ENCODE data around the gene RACGAP1.

Gene RACGAP1

DNA sequence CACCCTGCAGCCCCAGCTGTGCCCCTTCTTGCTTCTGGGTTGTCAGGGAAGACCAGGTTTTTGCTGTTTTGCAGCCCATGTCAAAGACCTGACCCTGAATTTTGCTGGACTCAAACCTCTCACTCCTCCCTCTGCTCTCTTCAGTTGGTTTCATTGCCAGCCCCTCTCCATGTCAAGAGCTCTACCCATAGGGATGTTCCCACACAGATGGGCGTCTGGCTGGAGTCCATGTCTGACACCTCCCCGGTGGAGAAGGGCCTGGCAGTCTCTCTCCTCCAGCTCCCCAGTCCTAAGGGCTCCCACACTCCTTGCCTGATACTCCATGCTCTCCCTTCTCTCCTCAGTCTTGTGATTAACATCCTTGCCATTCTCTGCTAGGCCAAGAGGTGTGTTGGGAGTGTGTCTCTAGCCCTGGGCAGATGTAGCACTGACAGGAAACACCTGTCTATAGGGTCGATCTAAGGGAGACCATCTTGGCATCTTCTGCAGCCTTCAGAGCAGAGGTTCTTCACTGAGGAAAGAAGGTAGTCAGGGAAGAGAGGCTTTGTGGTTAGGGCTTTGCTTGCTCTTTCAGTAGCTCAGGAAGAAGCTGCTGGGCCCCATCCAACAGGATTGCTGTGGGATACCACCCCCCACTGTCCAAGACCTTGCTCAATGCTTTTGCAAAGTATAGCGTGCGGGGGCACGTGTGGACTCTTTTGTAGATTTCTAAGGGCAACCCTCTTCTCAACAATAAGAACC, 36.8 kb upstream of the RACGAP1 start:
- TF ChIP-seq ELF4 (IDR thresholded peaks at IDR 0.05) (no peak), SUZ12 (IDR thresholded peaks at IDR 0.05) (no peak), CTBP1 (IDR thresholded peaks at IDR 0.05; ENCODE audit: borderline replicate concordance) (no peak), ARNT (IDR thresholded peaks at IDR 0.05) (no peak), BHLHE40 (IDR thresholded peaks at IDR 0.05; ENCODE audit: borderline replicate concordance) (no peak)
- DNase-seq (ENCODE audit: extremely low spot score) = no peak
- CTCF ChIA-PET = interaction anchor here (0.6 kb wide), 2 partner anchors 8 to 94 kb away, joined by 4 to 6 read pairs; no protein-coding TSS in a partner anchor
- POLR2A ChIA-PET = no interaction called here

DNA sequence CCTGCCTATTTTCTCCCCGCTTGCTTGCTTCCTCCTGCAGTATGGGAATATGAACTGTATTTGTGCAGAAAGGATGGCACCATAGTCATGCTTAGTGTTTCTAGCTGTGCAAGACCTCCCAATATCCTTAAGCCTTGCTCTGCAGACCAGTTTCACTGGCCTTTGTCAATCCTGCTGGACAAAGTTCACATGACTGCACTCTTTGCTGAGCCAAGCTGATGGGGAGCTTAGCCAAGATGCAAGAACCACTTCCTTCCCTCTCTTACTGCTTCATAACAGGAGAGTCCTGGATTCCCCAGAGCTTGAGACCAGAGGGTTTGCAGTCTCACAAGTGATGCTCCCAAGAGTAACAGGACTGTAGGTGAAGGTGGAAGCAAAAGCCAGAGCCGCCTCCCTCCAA, 35.9 kb upstream of the RACGAP1 start:
- TF ChIP-seq LEF1 (IDR thresholded peaks at IDR 0.05; ENCODE audit: borderline replicate concordance) (no peak), NFRKB (IDR thresholded peaks at IDR 0.05) (no peak), CTBP1 (IDR thresholded peaks at IDR 0.05; ENCODE audit: borderline replicate concordance) (no peak), FOXM1 (IDR thresholded peaks at IDR 0.05; ENCODE audit: borderline replicate concordance) (no peak), L3MBTL2 (conservative IDR thresholded peaks at IDR 0.05) (no peak), SP1 (IDR thresholded peaks at IDR 0.05) (no peak), BHLHE40 (IDR thresholded peaks at IDR 0.05; ENCODE audit: borderline replicate concordance) (no peak), FOXA1 (IDR thresholded peaks at IDR 0.05) (no peak), TARDBP (IDR thresholded peaks at IDR 0.05) (no peak), HDGF (IDR thresholded peaks at IDR 0.05; ENCODE audit: borderline replicate concordance) (no peak), ARNT (IDR thresholded peaks at IDR 0.05) (no peak)
- DNase-seq (ENCODE audit: extremely low spot score) = no peak
- ChIA-PET CTCF (interaction anchor here (0.7 kb wide), 1 partner anchor 9 kb away, joined by 3 read pairs; no protein-coding TSS in a partner anchor), POLR2A (no interaction called here)

DNA sequence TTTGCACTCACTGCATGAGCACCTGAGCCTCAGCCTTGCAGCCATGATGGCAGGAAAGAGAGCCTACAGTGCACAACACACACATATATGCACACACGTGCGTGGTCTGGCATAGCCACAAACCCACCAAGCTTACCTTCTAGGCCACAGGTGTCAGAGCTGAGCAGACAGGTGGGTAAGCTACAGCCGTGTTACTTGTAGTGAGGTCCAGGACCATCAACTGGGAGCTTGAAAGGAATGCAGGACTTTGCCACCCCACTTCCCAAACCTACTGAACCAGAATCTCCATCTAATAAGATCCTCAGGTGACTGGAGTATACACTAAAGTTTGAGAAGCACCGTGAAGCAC, 34.8 kb upstream of the RACGAP1 start:
- ChIA-PET CTCF (interaction anchor here (1.0 to 2.8 kb wide), 3 partner anchors 10 to 21 kb away, joined by 3 to 8 read pairs (median 4); no protein-coding TSS in a partner anchor), POLR2A (no interaction called here)
- no peak for DNase-seq (ENCODE audit: extremely low spot score)
- TF ChIP-seq CTBP1 (IDR thresholded peaks at IDR 0.05; ENCODE audit: borderline replicate concordance) (no peak), ZNF384 (IDR thresholded peaks at IDR 0.05) (no peak), SP1 (IDR thresholded peaks at IDR 0.05) (no peak), TARDBP (IDR thresholded peaks at IDR 0.05) (no peak), NFRKB (IDR thresholded peaks at IDR 0.05) (no peak), FOXK2 (IDR thresholded peaks at IDR 0.05) (no peak), BHLHE40 (IDR thresholded peaks at IDR 0.05; ENCODE audit: borderline replicate concordance) (no peak), FOXM1 (IDR thresholded peaks at IDR 0.05; ENCODE audit: borderline replicate concordance) (no peak), ARNT (IDR thresholded peaks at IDR 0.05) (no peak), FOXA1 (IDR thresholded peaks at IDR 0.05) (no peak)
- TF ChIP-seq, protein P1, sequence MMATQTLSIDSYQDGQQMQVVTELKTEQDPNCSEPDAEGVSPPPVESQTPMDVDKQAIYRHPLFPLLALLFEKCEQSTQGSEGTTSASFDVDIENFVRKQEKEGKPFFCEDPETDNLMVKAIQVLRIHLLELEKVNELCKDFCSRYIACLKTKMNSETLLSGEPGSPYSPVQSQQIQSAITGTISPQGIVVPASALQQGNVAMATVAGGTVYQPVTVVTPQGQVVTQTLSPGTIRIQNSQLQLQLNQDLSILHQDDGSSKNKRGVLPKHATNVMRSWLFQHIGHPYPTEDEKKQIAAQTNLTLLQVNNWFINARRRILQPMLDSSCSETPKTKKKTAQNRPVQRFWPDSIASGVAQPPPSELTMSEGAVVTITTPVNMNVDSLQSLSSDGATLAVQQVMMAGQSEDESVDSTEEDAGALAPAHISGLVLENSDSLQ (IDR thresholded peaks at IDR 0.05) = no peak

DNA sequence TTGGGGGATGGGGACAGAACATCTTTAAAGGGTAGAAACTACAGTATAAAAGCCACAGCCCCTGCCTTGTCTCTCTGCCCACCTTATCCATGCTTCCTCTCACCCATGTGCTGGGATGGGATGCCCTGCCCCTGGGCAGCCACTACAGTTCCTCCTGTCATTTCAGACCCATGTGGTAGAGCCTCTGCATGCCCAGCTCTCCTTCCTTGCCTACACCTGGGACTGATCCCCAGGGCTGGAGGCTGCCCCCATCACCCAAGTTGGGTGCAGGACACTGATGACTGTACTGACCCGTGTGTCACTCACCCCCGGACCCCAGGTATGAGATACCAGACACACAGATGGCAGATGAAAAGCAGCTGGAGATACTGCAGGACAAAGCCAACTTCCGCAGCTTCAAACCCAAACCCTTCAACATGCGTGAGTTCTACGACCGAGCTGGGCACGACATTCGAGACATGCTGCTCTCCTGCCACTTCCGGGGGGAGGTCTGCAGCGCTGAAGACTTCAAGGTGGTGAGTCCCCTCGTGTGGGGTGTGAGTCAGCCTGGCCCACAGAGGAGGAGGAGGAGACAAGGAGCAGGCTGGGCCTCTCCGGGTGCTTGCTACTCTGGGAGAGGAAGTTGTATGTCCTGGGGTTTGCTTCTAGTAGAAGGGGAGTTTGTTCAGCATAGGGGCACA, 34.3 kb upstream of the RACGAP1 start:
- ChIA-PET CTCF (interaction anchor here (1.0 to 2.8 kb wide), 4 partner anchors 9 to 93 kb away, joined by 3 to 8 read pairs (median 4); no protein-coding TSS in a partner anchor), POLR2A (interaction anchor here (1.0 to 1.3 kb wide), 2 partner anchors 21 to 108 kb away, joined by 3 read pairs; partner anchors contain the start of gene CERS5)
- no peak for TF ChIP-seq BHLHE40 (IDR thresholded peaks at IDR 0.05; ENCODE audit: borderline replicate concordance)
- no peak for TF ChIP-seq NFRKB (IDR thresholded peaks at IDR 0.05)
- TF ChIP-seq, protein P1 (IDR thresholded peaks at IDR 0.05) = no peak
- no peak for TF ChIP-seq SP1 (IDR thresholded peaks at IDR 0.05)
- TF ChIP-seq LEF1 (IDR thresholded peaks at IDR 0.05; ENCODE audit: borderline replicate concordance) = no peak
- TF ChIP-seq FOXK2 (IDR thresholded peaks at IDR 0.05) = no peak
- no peak for TF ChIP-seq SUZ12 (IDR thresholded peaks at IDR 0.05)
- no peak for TF ChIP-seq ELF4 (IDR thresholded peaks at IDR 0.05)
- TF ChIP-seq FOXM1 (IDR thresholded peaks at IDR 0.05; ENCODE audit: borderline replicate concordance) = no peak
- TF ChIP-seq HDGF (IDR thresholded peaks at IDR 0.05; ENCODE audit: borderline replicate concordance) = no peak
- no peak for TF ChIP-seq CTBP1 (IDR thresholded peaks at IDR 0.05; ENCODE audit: borderline replicate concordance)
- no peak for TF ChIP-seq ARNT (IDR thresholded peaks at IDR 0.05)
- no peak for DNase-seq (ENCODE audit: extremely low spot score)

DNA sequence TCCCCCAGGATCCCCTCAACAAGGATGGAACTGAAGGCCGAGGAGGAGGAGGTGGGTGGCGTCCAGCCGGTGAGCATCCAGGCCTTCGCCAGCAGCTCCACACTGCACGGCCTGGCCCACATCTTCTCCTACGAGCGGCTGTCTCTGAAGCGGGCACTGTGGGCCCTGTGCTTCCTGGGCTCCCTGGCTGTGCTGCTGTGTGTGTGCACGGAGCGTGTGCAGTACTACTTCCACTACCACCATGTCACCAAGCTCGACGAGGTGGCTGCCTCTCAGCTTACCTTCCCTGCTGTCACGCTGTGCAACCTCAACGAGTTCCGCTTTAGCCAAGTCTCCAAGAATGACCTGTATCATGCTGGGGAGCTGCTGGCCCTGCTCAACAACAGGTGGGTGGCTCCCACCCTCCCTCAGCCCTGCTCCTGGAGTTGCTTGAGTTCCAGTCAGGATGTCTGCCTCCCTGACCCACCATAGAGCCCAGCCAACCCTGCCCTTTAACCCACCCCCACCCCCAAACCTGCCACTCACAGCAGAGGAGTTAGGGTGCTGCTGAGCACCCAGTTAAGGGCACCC, 33.5 kb upstream of the RACGAP1 start:
- ChIA-PET CTCF (interaction anchor here (1.3 to 2.8 kb wide), 3 partner anchors 11 to 92 kb away, joined by 4 to 8 read pairs (median 5); no protein-coding TSS in a partner anchor), POLR2A (interaction anchor here (0.6 to 1.3 kb wide), 3 partner anchors 20 to 317 kb away, joined by 3 to 4 read pairs (median 3); partner anchors contain the start of genes CERS5 and TMBIM6)
- DNase-seq (ENCODE audit: extremely low spot score) = no peak
- no peak for TF ChIP-seq FOXM1 (IDR thresholded peaks at IDR 0.05; ENCODE audit: borderline replicate concordance)
- no peak for TF ChIP-seq NFRKB (IDR thresholded peaks at IDR 0.05)
- TF ChIP-seq ELF4 (IDR thresholded peaks at IDR 0.05) = no peak
- TF ChIP-seq CTBP1 (IDR thresholded peaks at IDR 0.05; ENCODE audit: borderline replicate concordance) = no peak
- TF ChIP-seq TARDBP (IDR thresholded peaks at IDR 0.05) = no peak
- no peak for TF ChIP-seq ARNT (IDR thresholded peaks at IDR 0.05)
- TF ChIP-seq FOXK2 (IDR thresholded peaks at IDR 0.05) = no peak
- no peak for TF ChIP-seq HDGF (IDR thresholded peaks at IDR 0.05; ENCODE audit: borderline replicate concordance)
- TF ChIP-seq SP1 (IDR thresholded peaks at IDR 0.05) = no peak

Measured in HEK293T (cell line).